Nephron progenitor cell (in vitro differentiated cells): ENCODE results near the gene CSGALNACT2.
"Not testable (repeated sequence)": the region's sequence is repeated elsewhere in the genome, so short reads cannot be mapped to it uniquely, and the experiment has no call there.

Experiments
- DNase-seq: peaks from one replicate; pipeline ENCODE4 v3.0.0; 2021
- H3K27ac Mint-ChIP-seq: 2 replicates; pipeline ENCODE4 v1.8.0; 2021; ENCODE audit warnings: mild to moderate bottlenecking, moderate library complexity, mixed read lengths
- H3K27me3 Mint-ChIP-seq: 2 replicates; pipeline ENCODE4 v1.8.0; 2021; ENCODE audit warnings: mild to moderate bottlenecking, low read depth, mixed read lengths; ENCODE audit not compliant: poor library complexity
- H3K36me3 Mint-ChIP-seq: 2 replicates; pipeline ENCODE4 v1.8.0; 2021; ENCODE audit warnings: low read depth, mixed read lengths
- H3K4me1 Mint-ChIP-seq: 2 replicates; pipeline ENCODE4 v1.8.0; 2021; ENCODE audit warnings: mixed read lengths
- H3K4me3 Mint-ChIP-seq: 2 replicates; pipeline ENCODE4 v1.8.0; 2021; ENCODE audit warnings: mild to moderate bottlenecking, moderate library complexity, mixed read lengths
- H3K9me3 Mint-ChIP-seq: 2 replicates; pipeline ENCODE4 v1.8.0; 2021; ENCODE audit warnings: mild to moderate bottlenecking, moderate library complexity, mixed read lengths
- TF ChIP-seq, protein P1 (sequence below): fragments of 200-600 bp; sonication (generic); IDR thresholded peaks from 2 replicates; pipeline ENCODE4 v1.5.0; 2021; ENCODE audit warnings: antibody characterized with exemption

CSGALNACT2 gene

DNA sequence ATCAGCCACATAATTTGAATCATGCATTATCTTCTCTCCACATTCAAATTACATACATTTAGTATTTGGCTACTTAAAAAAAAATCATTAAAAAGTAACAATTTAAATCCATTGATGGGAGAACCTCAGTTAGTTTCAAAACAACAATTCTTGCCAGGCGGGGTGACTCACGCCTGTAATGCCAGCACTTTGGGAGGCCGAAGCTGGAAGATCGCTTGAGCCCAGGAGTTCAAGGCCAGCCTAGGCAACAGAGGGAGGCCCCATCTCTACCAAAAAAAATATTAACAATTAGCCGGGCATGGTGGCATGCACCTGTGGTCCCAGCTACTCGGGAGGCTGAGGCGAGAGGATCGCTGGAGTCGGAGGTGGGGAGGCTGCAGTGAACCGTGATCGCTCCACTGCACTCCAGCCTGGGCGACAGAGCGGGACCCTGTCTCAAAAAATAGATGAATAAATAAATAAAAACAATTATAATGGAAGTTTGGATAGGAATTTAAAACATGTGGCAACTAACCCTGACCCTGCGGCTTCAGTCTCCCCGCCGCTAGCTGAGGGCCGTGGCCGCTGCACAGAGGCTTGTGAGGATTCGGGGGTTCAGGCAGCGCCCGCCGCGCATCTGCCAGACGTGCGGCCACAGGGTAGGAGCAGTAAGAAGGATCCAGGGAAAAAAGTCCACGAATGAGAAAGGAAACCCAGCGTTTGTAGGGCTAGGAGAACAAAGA is 1.1 kb upstream of the CSGALNACT2 start:
- peak overlapping the region; percentile 99 for H3K27ac Mint-ChIP-seq
- no peaks in the 10 kb centered on the region for H3K36me3 Mint-ChIP-seq
- peaks cover 33% of the 10 kb centered on the region for H3K4me1 Mint-ChIP-seq
- H3K27me3 Mint-ChIP-seq = peaks cover 5% of the 10 kb centered on the region
- DNase-seq = no peak
- H3K4me3 Mint-ChIP-seq = peak overlapping the region; percentile 97
- TF ChIP-seq, protein P1, sequence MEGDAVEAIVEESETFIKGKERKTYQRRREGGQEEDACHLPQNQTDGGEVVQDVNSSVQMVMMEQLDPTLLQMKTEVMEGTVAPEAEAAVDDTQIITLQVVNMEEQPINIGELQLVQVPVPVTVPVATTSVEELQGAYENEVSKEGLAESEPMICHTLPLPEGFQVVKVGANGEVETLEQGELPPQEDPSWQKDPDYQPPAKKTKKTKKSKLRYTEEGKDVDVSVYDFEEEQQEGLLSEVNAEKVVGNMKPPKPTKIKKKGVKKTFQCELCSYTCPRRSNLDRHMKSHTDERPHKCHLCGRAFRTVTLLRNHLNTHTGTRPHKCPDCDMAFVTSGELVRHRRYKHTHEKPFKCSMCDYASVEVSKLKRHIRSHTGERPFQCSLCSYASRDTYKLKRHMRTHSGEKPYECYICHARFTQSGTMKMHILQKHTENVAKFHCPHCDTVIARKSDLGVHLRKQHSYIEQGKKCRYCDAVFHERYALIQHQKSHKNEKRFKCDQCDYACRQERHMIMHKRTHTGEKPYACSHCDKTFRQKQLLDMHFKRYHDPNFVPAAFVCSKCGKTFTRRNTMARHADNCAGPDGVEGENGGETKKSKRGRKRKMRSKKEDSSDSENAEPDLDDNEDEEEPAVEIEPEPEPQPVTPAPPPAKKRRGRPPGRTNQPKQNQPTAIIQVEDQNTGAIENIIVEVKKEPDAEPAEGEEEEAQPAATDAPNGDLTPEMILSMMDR = no peak
- H3K9me3 Mint-ChIP-seq = no peaks in the 10 kb centered on the region

DNA sequence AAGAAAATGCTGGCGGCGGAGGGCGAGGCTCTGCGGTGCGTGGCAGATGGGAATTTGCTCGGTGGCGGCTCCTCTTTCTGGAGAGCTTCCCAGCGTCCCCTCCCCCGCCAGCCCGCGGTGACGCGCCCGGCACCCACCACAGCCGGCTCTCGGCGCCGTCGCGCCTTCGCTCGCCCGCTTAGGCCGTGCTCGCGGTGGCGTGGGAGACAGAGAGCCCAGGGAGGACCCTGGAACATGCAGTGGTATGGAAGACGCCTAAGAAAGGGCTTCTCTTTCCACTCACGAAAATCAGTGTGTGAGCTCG is 576 bp upstream of the CSGALNACT2 start:
- DNase-seq = peak; percentile 73
- H3K36me3 Mint-ChIP-seq = no peaks in the 10 kb centered on the region
- peak overlapping the region; percentile 97 for H3K4me3 Mint-ChIP-seq
- H3K27ac Mint-ChIP-seq = peak overlapping the region; percentile 99
- H3K9me3 Mint-ChIP-seq = no peaks in the 10 kb centered on the region
- TF ChIP-seq, protein P1 = no peak
- peaks cover 33% of the 10 kb centered on the region for H3K4me1 Mint-ChIP-seq
- peaks cover 5% of the 10 kb centered on the region for H3K27me3 Mint-ChIP-seq

DNA sequence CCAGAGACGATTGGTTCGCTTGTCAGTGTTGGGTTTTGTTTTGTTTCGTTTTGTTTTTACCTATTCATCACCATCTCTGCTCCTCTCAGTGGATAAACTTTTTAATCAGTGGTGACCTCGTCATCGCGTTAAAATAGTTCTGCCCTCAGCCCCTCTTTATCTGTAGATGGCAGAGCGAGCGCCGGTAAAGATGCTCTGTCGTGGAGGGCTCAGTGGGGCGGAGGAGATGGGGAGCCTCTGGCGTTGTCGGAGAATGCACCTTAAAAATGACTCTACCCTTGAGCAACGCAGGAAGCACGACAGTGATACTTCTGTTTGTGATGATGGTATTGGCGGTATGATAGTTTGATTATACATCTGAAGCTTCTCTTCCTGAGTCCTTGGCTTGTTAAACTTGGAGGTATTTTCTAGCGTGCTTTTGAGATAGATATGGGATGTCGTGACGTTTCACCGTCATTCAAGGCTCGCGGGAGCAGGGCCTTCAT is 554 bp downstream of the CSGALNACT2 start:
- Mint-ChIP-seq H3K27ac (peak overlapping the region; percentile 43), H3K4me3 (peak overlapping the region; percentile 84), H3K27me3 (peaks cover 5% of the 10 kb centered on the region), H3K4me1 (peaks cover 33% of the 10 kb centered on the region), H3K9me3 (no peaks in the 10 kb centered on the region), H3K36me3 (no peaks in the 10 kb centered on the region)
- TF ChIP-seq, protein P1 = no peak
- peak; percentile 24 for DNase-seq

DNA sequence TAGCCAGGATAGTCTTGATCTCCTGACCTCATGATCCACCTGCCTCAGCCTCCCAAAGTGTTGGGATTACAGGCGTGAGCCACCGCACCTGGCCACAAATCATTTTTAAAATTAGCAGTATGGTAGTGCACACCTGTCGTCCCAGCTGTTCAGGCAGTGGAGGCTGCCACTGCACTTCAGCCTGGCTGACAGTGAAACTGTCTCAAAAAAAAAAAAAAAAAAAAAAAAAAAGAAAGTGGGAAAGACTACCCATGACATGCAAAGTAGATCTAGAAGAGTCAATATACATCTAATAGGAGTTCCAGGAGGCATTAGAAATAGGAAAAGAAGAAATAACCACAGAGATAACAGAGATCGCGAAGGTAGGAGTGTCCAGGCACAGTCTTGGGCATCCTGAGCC is 3.2 kb downstream of the CSGALNACT2 start:
- Mint-ChIP-seq H3K4me3 (no peak overlapping the region), H3K4me1 (peaks cover 29% of the 10 kb centered on the region), H3K27ac (no peak overlapping the region), H3K36me3 (no peaks in the 10 kb centered on the region), H3K9me3 (peaks cover 6% of the 10 kb centered on the region), H3K27me3 (no peaks in the 10 kb centered on the region)
- TF ChIP-seq, protein P1 = no peak
- no peak for DNase-seq

DNA sequence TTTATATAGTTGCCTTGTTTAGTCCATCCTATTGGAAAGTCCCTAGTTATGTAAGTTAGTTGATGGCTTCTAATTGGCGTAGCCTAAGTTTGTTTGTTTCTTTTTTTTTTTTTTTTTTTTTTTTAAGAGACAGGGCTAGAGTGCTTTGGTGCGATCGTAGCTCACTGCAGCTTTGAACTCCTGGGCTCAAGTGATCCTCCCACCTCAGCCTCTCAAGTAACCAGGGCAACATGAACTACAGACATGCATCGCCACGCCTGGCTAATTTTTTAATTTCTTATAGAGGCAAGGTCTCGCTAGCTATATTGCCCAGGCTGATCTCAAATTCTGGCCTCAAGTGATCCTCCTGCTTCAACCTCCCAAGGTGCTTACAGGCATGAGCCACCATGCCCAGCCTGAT is 7.1 kb downstream of the CSGALNACT2 start:
- H3K27ac Mint-ChIP-seq = no peak overlapping the region
- peaks cover 34% of the 10 kb centered on the region for H3K9me3 Mint-ChIP-seq
- no peak overlapping the region for H3K4me3 Mint-ChIP-seq
- TF ChIP-seq, protein P1 = no peak
- peaks cover 8% of the 10 kb centered on the region for H3K4me1 Mint-ChIP-seq
- DNase-seq = no peak
- no peaks in the 10 kb centered on the region for H3K27me3 Mint-ChIP-seq
- peaks cover 20% of the 10 kb centered on the region for H3K36me3 Mint-ChIP-seq

DNA sequence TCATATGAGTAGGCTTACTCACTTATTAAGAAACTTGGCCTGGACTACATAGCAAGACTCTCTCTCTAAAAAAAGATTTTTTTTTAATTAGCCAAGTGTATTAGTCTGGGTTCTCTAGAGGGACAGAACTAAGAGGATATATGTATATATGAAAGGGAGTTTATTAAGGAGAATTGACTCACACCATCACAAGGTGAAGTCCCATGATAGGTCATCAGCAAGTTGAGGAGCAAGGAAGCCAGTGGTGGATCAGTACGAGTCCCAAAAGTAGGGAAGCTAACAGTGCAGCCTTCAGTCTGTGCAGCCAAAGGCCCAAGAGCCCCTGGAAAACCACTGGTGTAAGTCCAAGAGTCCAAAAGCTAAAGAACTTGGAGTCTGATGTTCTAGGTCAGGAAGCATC is 7.7 kb downstream of the CSGALNACT2 start:
- not testable (repeated sequence) for H3K4me3 Mint-ChIP-seq, DNase-seq, H3K27ac Mint-ChIP-seq, H3K27me3 Mint-ChIP-seq, H3K4me1 Mint-ChIP-seq
- H3K36me3 Mint-ChIP-seq = peaks cover 20% of the 10 kb centered on the region
- peaks cover 37% of the 10 kb centered on the region for H3K9me3 Mint-ChIP-seq
